HG03135 (cell line): Measurements from ENCODE around the gene SLC37A1.

ENCODE experiments used
- ATAC-seq: cut with Tn5 transposase; IDR thresholded peaks from one replicate; pipeline ENCODE4 v1.9.1; 2021; ENCODE audit warnings: mild to moderate bottlenecking, moderate library complexity; ENCODE audit not compliant: unreplicated experiment

The SLC37A1 gene

GRCh38 chr21:42503711-42504110, 9.9 kb upstream of the SLC37A1 start:
- no peak for ATAC-seq

- peak; percentile 75 for ATAC-seq
Observed at GRCh38 chr21:42505090-42505726, 8.4 kb upstream of the SLC37A1 start.

- ATAC-seq: no peak
Observed at GRCh38 chr21:42507418-42507817, 6.2 kb upstream of the SLC37A1 start.

- no peak for ATAC-seq
Observed at GRCh38 chr21:42508371-42508770, 5.3 kb upstream of the SLC37A1 start.

- no peak for ATAC-seq
Observed at GRCh38 chr21:42509244-42509643, 4.4 kb upstream of the SLC37A1 start.

- ATAC-seq: no peak
Observed at GRCh38 chr21:42512346-42513034, 1.2 kb upstream of the SLC37A1 start.

GRCh38 chr21:42513985-42514882, 582 bp downstream of the SLC37A1 start:
- ATAC-seq: no peak

GRCh38 chr21:42514883-42515228, 1.2 kb downstream of the SLC37A1 start:
- no peak for ATAC-seq

GRCh38 chr21:42515708-42516502, 2.3 kb downstream of the SLC37A1 start:
- no peak for ATAC-seq

GRCh38 chr21:42518215-42518614, 4.6 kb downstream of the SLC37A1 start:
- ATAC-seq: no peak

- no peak for ATAC-seq
Observed at GRCh38 chr21:42518626-42519025, 5.0 kb downstream of the SLC37A1 start.

- no peak for ATAC-seq
Observed at GRCh38 chr21:42520628-42521253, 7.1 kb downstream of the SLC37A1 start.

GRCh38 chr21:42521384-42521783, 7.7 kb downstream of the SLC37A1 start:
- no peak for ATAC-seq

- no peak for ATAC-seq
Observed at GRCh38 chr21:42521805-42522204, 8.2 kb downstream of the SLC37A1 start.

- no peak for ATAC-seq
Observed at GRCh38 chr21:42522271-42522670, 8.6 kb downstream of the SLC37A1 start.

GRCh38 chr21:42522771-42523170, 9.1 kb downstream of the SLC37A1 start:
- no peak for ATAC-seq

GRCh38 chr21:42523211-42523610, 9.6 kb downstream of the SLC37A1 start:
- ATAC-seq: no peak

- ATAC-seq: no peak
Observed at GRCh38 chr21:42523941-42524340, 10.3 kb downstream of the SLC37A1 start.

- ATAC-seq: peak; percentile 78
Observed at GRCh38 chr21:42524341-42525028, 10.8 kb downstream of the SLC37A1 start.

- no peak for ATAC-seq
Observed at GRCh38 chr21:42525029-42525581, 11.5 kb downstream of the SLC37A1 start.
